SU-DHL-6 (cell line): ENCODE data around the gene PTPRCAP.

Source experiments
- H2AFZ ChIP-seq: fragments of 200-600 bp; sonication (generic); 2 replicates; pipeline ENCODE4 v1.6.1; 2014; ENCODE audit warnings: low read depth, mild to moderate bottlenecking, moderate library complexity, mixed read lengths, antibody characterized with exemption, low read length; ENCODE audit not compliant: severe bottlenecking
- H3F3A ChIP-seq: fragments of 200-600 bp; shearing (Covaris generic); 2 replicates; pipeline ENCODE4 v1.6.0; 2016; ENCODE audit warnings: antibody characterized with exemption, mild to moderate bottlenecking; ENCODE audit not compliant: insufficient read depth
- H3K27ac ChIP-seq: fragments of 200-600 bp; sonication (generic); 2 replicates; pipeline ENCODE4 v1.5.1; 2016; ENCODE audit warnings: low read depth, mild to moderate bottlenecking, low read length, moderate library complexity, mixed read lengths
- H3K27me3 ChIP-seq: fragments of 200-600 bp; sonication (generic), shearing (Covaris generic); 2 replicates; pipeline ENCODE4 v1.6.0; 2014; ENCODE audit warnings: mild to moderate bottlenecking, low read length
- H3K36me3 ChIP-seq: fragments of 200-600 bp; sonication (generic); 2 replicates; pipeline ENCODE4 v1.6.1; 2014; ENCODE audit warnings: mild to moderate bottlenecking, low read length, mixed read lengths
- H3K4me2 ChIP-seq: fragments of 300-600, 200-600 bp; shearing (Covaris generic), sonication (generic); 2 replicates; pipeline ENCODE4 v1.6.0; 2014; ENCODE audit warnings: low read length, low read depth, mild to moderate bottlenecking; ENCODE audit not compliant: poor library complexity, severe bottlenecking
- H3K4me3 ChIP-seq: fragments of 200-600 bp; sonication (generic); 2 replicates; pipeline ENCODE4 v1.5.1; 2014; ENCODE audit warnings: antibody characterized with exemption, low read length, mild to moderate bottlenecking, mixed read lengths; ENCODE audit not compliant: insufficient read depth, poor library complexity, severe bottlenecking
- H3K79me2 ChIP-seq: fragments of 200-600 bp; sonication (generic); 2 replicates; pipeline ENCODE4 v1.6.1; 2014; ENCODE audit warnings: mild to moderate bottlenecking, low read length, moderate library complexity; ENCODE audit not compliant: insufficient read depth
- H3K9ac ChIP-seq: fragments of 200-600 bp; sonication (generic); 2 replicates; pipeline ENCODE4 v1.7.0; 2014; ENCODE audit warnings: mild to moderate bottlenecking, low read length
- H3K9me2 ChIP-seq: fragments of 200-600 bp; sonication (generic); replicated peaks from 2 replicates; pipeline ENCODE4 v1.6.1; 2014; ENCODE audit warnings: low read length; ENCODE audit not compliant: insufficient read depth
- H3K9me3 ChIP-seq: fragments of 200-600 bp; sonication (generic); 2 replicates; pipeline ENCODE4 v1.6.1; 2014; ENCODE audit warnings: low read length, mixed read lengths; ENCODE audit not compliant: insufficient read depth
- H4K20me1 ChIP-seq: fragments of 200-600 bp; sonication (generic); 2 replicates; pipeline ENCODE4 v1.6.1; 2014; ENCODE audit warnings: low read depth, mild to moderate bottlenecking, antibody characterized with exemption, low read length, moderate library complexity, mixed read lengths
- EZH2phosphoT487 ChIP-seq: fragments of 200-600 bp; sonication (generic), shearing (Covaris generic); conservative IDR thresholded peaks from 2 replicates; pipeline ENCODE4 v1.6.1; 2018; ENCODE audit warnings: mild to moderate bottlenecking, antibody characterized with exemption, low read length, moderate library complexity, mixed read lengths
- TF ChIP-seq, protein P1 (sequence below): fragments of 200-600 bp; sonication (generic); IDR thresholded peaks from one replicate; pipeline ENCODE4 v1.5.1; 2017; ENCODE audit warnings: antibody characterized with exemption, mild to moderate bottlenecking, low read length, moderate library complexity; ENCODE audit not compliant: insufficient read depth, poor library complexity, severe bottlenecking

Gene PTPRCAP

DNA sequence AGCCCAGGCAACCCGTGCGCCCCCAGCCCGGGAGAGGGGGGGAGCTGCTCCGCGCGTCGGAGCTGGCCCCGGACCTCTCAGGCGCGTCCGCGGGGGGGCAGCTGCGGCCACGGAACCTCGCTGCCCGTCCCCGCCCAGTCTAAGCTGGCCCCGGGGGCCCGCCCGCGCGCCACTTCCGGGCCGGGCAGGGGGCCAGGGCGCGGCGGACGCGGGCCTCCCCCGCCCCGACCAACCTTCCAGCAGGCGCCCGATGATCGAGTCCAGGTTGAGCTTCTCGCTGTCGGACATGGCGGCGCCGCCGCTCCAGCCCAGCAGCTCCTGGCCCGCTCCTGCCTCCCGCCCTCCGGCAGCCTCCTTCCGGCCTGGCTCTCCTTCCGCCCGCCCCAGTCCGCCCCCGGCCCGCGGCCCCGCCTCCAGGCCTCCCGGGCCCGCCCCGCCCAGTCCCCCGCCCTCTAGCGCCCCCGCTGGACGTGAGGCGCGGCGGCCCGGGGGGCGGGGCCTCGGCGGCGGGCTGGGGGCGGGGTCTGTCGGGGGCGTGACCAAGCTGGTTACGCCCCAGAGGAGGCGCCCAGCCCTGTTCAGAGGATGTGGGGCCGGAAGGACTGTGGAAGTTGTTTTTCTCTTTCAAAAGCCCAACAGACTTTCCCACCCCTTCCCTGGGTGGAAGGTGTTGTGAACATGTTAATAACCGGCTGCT is 35.8 kb downstream of the PTPRCAP start, which contains the start of gene PPP1CA:
Gene PPP1CA, minus strand, starts transcription at position 364 of the 697 bp plus-strand sequence. Its CDS starts 76 bp downstream, at position 288.
- H3K4me3 ChIP-seq: peak within 1 kb of the TSS; percentile 88
- H3K27ac ChIP-seq: peak within 1 kb of the TSS; percentile 87
- no peaks in the 10 kb centered on the region for H3K36me3 ChIP-seq
- no peaks in the 10 kb centered on the region for H3K9me3 ChIP-seq
- H3K4me2 ChIP-seq: peak within 1 kb of the TSS; percentile 86
- H3K27me3 ChIP-seq: no peaks in the 10 kb centered on the region
- peaks cover 15% of the 10 kb centered on the region for H3K79me2 ChIP-seq
- no peak within 1 kb of the TSS for H2AFZ ChIP-seq
- H3K9ac ChIP-seq: peak within 1 kb of the TSS; percentile 99
- H3K9me2 ChIP-seq: no peaks in the 10 kb centered on the region
- peaks cover 25% of the 10 kb centered on the region for H3F3A ChIP-seq
- no peaks in the 10 kb centered on the region for H4K20me1 ChIP-seq
- TF ChIP-seq EZH2phosphoT487: no peak
- TF ChIP-seq, protein P1, sequence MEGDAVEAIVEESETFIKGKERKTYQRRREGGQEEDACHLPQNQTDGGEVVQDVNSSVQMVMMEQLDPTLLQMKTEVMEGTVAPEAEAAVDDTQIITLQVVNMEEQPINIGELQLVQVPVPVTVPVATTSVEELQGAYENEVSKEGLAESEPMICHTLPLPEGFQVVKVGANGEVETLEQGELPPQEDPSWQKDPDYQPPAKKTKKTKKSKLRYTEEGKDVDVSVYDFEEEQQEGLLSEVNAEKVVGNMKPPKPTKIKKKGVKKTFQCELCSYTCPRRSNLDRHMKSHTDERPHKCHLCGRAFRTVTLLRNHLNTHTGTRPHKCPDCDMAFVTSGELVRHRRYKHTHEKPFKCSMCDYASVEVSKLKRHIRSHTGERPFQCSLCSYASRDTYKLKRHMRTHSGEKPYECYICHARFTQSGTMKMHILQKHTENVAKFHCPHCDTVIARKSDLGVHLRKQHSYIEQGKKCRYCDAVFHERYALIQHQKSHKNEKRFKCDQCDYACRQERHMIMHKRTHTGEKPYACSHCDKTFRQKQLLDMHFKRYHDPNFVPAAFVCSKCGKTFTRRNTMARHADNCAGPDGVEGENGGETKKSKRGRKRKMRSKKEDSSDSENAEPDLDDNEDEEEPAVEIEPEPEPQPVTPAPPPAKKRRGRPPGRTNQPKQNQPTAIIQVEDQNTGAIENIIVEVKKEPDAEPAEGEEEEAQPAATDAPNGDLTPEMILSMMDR: no peak

DNA sequence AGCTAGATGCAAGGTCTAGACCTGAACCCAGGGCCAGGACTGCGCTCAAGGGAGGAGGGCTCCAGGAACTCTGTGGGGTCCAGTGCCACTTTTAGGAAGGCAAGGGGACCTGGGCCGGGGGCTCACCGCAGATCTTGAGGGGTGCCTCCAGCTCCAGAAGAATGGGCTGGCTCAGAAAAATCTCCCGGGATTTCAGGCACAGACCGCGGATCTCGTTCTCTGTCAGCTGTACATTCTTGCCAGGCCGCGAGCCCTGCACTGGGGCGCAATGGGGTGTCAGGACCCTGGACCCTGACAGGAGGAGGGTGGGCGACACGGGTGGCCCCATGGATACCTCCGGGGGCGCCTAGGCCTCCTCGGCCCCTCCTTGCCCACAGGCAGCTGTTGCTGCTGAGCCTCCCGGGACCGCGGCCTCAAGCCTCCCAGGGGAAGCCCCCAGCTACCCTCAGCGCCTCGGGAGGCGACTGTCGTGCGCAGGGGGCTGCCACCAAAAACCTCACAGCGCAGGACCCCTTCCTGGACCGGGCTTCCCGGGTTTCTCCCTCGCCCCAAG is 36.5 kb downstream of the PTPRCAP start:
- Histone ChIP-seq H3K9me3 (no peaks in the 10 kb centered on the region), H2AFZ (no peak overlapping the region), H3K4me2 (peak overlapping the region; percentile 86), H3K27ac (peak overlapping the region; percentile 78), H3K9me2 (no peaks in the 10 kb centered on the region), H3K79me2 (peaks cover 15% of the 10 kb centered on the region), H4K20me1 (no peaks in the 10 kb centered on the region), H3K9ac (peak overlapping the region; percentile 99), H3K27me3 (no peaks in the 10 kb centered on the region), H3F3A (peaks cover 25% of the 10 kb centered on the region), H3K36me3 (no peaks in the 10 kb centered on the region), H3K4me3 (peak overlapping the region; percentile 88)
- TF ChIP-seq, protein P1: no peak
- TF ChIP-seq EZH2phosphoT487: no peak

DNA sequence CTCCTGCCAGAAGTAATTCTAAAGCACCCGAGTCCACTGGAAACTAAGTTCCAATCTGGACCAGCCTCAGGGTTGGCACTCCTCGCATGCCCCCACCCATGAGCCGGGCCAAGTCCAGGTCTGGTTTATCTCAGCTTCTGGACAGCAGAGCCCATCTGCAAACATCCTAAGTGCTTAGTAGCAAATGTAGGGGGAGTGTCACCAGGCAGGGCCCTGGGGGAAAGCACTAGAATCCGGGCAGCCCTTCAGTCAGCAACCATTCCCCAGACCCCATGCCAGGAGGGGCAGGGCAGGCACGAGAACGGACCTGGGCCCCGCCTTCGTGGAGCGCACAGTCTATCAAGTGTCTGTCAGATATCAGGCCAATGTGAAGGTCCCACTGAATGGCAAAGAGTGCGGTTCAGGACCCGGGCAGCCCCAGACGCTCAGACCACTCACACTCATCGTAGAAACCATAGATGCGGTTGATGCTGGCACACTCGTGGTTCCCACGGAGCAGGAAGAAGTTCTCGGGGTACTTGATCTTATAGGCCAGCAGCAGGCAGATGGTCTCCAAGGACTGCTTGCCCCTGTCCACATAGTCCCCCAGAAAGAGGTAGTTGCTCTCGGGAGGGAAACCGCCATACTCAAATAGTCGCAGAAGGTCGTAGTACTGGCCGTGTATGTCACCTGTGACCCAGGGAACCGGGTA is 37.1 kb downstream of the PTPRCAP start:
- no peaks in the 10 kb centered on the region for H3K36me3 ChIP-seq

More for the DNA sequence above, 37.1 kb downstream of the PTPRCAP start:
- H3K4me3 ChIP-seq: peak overlapping the region; percentile 88
- H3K4me2 ChIP-seq: peak overlapping the region; percentile 86
- H3K79me2 ChIP-seq: peaks cover 15% of the 10 kb centered on the region
- H3K9me3 ChIP-seq: no peaks in the 10 kb centered on the region
- peaks cover 25% of the 10 kb centered on the region for H3F3A ChIP-seq
- TF ChIP-seq, protein P1: no peak
- no peak for TF ChIP-seq EZH2phosphoT487
- no peaks in the 10 kb centered on the region for H4K20me1 ChIP-seq
- no peak overlapping the region for H2AFZ ChIP-seq
- H3K27ac ChIP-seq: peak overlapping the region; percentile 78
- peak overlapping the region; percentile 99 for H3K9ac ChIP-seq
- no peaks in the 10 kb centered on the region for H3K9me2 ChIP-seq
- no peaks in the 10 kb centered on the region for H3K27me3 ChIP-seq
